ENCODE data around the gene ALDH2.
"Not testable (repeated sequence)": the region's sequence is repeated elsewhere in the genome, so short reads cannot be mapped to it uniquely, and the experiment has no call there.

- TF ChIP-seq POLR2A (IDR thresholded peaks at IDR 0.05; ENCODE audit: low read depth, low read length); TAF1 (IDR thresholded peaks at IDR 0.05; ENCODE audit: low read depth, low read length); POLR2AphosphoS5 (IDR thresholded peaks at IDR 0.05; ENCODE audit: low read depth, low read length); PAX5 (IDR thresholded peaks at IDR 0.05; ENCODE audit: insufficient read depth, low read length, severe bottlenecking); SPI1 (IDR thresholded peaks at IDR 0.05; ENCODE audit: low read depth, low read length); POU2F2 (IDR thresholded peaks at IDR 0.05; ENCODE audit: low read depth, low read length): not testable (repeated sequence)
Measured at GRCh38 chr12:111763552-111763951, 3.2 kb upstream of the ALDH2 start.

All from GM12891 (cell line).